Upper lobe of left lung (tissue), 4 donors: ENCODE results near the gene NAT8L.

Experiments used
- CTCF ChIP-seq, 6 experiments: fragments of 450-650 bp in 4 of 6; fragments of 200-600 bp in 2 of 6; sonication (generic) in 2 of 6; IDR thresholded peaks; one replicate each; pipeline ENCODE4 v1.5.1; 2016 to 2019; ENCODE audit warnings: antibody characterized with exemption in 6 of 6
- POLR2A ChIP-seq, 4 donors: fragments of 450-650 bp; IDR thresholded peaks; one replicate each; pipeline ENCODE4 v1.5.1; 2016 to 2017; ENCODE audit warnings: antibody characterized with exemption in 4 of 4, mild to moderate bottlenecking in 2 of 4

GRCh38 chr4:2049381-2049780 is 9.7 kb upstream of the NAT8L start:
- no peak for TF ChIP-seq CTCF (IDR thresholded peaks at IDR 0.05)
- no peak for TF ChIP-seq POLR2A (IDR thresholded peaks at IDR 0.05)
